Amygdala (tissue), 56 donors: ENCODE measurements around the gene SERGEF.

ENCODE experiments used
- DNase-seq, 56 donors: peaks; one replicate each; lab custom pipeline; 2025; lab: John Stamatoyannopoulos, UW

Gene SERGEF

DNA sequence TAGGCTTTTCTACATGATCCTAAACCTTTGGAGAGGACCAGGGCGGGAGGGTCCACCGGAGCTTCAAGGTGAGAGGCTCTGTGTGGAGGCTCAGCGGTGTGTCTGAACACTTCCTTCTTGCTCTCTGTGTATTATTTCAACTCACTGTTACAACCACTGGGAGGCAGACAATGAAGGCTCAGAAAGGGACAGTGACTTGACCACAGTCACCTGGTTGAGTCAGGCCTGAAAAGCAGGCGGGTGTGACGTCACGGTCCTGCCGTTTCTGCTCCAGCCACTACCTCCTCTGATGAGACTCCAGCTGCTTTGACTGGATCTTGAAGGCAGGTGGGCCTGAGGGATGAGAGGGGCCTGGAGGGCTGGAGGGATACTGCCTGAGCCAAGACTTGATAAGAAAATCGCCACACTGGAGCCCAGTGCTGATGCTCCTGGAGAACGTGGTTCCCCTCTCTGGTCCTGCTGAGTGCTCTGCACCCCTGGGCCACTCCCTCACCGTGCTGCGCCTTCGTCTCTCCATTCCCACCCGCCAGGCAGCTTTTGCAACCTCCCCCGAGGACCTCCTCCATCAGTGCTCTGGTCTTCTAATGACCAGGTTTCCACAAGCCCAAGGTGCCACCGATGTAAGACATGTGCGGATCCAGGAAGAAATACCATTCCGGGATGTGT, 250.4 kb downstream of the SERGEF start:
- no peak for DNase-seq

DNA sequence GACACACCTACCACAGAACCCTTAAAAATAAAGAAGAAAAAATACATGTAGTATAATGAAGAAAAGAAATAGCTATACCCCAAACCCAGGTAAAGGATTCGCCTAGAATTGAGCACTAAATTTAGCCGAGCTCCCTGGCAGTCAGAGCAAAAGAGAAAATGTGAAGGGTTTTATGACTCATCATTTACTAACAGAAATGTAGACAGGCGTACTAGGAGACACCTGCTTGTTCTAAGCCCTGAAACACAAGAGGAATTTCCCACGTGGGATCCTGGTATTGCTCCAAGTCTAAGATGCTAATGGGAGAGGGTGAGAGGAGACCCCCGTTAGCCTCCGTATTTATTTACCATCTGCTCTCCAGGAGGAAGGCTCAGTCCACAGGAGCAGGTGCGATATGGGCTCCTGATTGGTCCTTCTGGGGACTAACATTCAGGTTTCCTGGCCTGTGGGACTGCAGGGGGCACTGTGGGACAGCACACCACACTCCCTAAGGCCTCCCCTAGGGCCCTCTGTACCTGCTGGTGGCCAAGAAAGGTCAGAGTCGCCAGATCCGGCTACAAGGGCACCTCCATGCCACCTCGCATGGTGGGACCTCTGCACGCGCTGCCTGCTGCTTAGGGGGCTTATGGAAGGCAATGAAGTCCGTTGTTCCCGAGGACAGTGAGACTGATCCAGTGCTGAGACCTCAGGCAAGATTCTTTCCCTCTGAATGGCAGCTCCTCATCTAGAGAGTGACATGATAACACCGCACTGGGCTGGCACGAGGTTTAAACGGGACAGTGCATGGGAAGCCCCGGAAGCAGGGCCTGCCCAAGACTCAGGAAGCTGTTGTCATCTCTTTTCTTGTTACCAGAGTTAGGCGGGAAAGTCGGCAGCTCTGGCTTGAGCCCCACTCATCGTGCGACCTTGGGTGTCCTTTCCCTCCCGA, 252.5 kb downstream of the SERGEF start:
- peak in 13 of 56 donors; percentile 4 to 49 (median 25) for DNase-seq

DNA sequence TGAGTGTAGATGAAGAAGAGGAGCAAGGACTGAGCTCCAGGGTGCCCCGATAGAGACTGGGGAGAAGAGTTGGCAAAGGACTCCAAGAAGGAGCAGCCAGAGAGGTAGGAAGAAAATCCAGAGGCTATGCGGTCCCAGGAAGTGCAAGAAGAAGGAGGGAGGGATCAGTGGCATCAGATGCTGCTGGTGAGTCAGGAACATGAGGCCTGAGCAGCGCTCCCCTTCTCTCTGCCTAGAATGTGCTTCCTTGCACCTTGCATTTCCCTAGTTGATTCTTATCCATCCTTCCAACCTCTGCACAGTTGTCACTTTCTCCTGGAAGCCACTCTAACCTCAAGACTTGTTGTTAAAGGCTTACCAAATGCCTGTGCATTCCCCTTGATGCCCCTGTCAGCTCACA, 257.0 kb downstream of the SERGEF start:
- no peak for DNase-seq

- no peak for DNase-seq
Observed at GRCh38 chr11:17753641-17754040, 259.2 kb downstream of the SERGEF start.

- no peak for DNase-seq
Observed at GRCh38 chr11:17753153-17753552, 259.7 kb downstream of the SERGEF start.

- peak in 9 of 56 donors; percentile 13 to 43 (median 31) for DNase-seq
Observed at GRCh38 chr11:17752144-17752543, 260.7 kb downstream of the SERGEF start.

DNA sequence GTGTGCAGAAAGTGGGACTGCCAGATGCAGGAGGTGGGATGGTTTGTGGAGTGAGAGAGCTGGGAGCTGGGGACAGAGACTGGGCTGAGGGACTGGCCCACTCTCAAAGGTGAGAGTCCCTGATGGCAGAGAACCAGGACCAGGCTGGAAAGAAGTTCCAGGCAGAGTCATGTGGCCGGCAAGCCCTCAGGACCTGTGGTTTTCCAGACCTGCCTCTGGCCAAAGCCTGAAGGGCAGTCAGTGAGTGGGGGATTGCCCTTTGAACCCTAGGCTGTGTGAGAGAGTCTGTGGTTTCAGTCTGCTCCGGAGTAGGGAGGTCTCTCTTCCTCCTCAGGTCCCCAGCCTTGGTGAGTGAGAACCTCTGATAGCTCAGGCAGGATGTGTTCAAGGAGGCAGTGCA, 261.3 kb downstream of the SERGEF start:
- DNase-seq, result no peak

- no peak for DNase-seq
Observed at GRCh38 chr11:17750801-17751165, 262.1 kb downstream of the SERGEF start.

- no peak for DNase-seq
Observed at GRCh38 chr11:17750013-17750800, 262.6 kb downstream of the SERGEF start.

GRCh38 chr11:17748761-17749721, 263.8 kb downstream of the SERGEF start:
- no peak for DNase-seq

DNA sequence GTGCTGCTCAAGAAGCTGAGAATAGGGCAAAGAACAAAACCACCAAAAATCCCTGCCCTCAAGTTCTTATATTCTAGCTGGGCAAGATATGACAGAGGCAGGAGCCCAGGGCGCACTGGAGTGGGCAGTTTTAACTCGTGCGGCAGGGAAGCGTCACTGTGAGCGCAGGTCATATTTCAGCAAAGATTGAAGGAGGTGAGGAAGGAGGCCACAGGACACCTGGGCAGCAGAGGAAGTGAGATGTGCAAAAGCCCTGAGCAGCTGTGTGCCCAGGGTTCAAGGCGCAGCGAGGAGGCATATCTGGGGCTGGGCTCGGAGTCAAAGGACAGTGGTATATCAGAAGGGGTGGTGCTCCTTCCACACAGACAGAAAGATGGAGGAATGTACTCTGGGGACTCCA, 264.8 kb downstream of the SERGEF start:
- DNase-seq, result no peak

DNA sequence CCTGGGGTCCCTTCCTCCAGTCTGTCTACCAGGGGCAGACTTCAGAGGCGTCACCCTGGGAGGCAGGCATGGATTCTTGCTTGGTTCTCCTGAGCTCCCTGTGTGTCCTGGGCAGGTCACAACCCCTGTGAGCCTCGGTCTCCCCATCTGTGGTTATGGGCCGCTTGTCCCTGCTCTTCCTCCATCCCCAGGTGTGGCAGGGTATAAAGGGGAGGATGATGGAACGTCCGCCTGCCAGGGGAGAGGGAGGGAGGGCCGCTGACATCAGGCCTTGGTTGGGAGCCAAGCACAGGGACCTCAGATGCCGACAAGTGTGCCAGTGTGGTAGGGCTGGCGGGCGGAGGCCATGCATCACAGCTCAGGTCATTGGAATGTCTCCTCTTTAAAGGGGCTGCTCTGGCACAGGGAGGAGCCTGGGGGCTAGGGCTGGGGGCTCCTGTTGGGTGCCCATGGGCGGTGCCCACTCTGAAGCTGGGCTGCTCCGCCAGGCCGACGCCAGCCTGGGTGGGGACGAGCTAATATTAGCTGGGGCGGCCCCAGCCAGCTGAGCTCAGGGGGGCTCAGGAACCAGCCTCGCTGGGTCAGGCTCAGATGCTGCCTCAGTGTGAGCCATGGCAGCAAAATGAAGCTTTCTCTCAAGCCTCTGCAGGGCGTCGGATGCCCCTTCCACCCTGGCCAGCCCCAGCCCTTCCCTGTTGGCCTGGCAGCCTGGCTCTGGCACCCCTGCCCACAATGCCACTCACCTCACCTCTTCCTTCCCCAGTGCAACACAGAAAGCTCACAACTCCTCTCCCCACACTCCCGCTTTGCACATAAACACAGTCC, 265.5 kb downstream of the SERGEF start:
- no peak for DNase-seq

DNA sequence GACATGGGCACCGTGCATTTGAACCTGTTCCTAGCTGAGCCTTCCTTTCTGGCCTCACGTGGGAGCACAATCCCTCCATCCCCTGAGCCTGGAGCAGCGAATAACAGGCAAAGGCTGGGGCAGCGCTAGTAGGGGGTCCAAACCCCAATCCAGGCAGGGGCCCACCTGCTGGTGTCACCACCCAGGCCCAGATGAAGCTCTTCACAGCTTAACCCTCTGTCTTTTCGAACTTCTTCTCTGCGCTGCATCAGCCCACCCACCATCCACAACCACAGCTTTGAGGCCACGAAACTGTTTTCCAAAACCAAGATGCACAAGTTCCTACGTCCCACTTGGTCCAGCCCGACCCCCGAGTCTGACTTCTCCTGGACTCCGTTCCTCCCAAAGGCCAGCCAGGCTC, 266.8 kb downstream of the SERGEF start:
- no peak for DNase-seq

DNA sequence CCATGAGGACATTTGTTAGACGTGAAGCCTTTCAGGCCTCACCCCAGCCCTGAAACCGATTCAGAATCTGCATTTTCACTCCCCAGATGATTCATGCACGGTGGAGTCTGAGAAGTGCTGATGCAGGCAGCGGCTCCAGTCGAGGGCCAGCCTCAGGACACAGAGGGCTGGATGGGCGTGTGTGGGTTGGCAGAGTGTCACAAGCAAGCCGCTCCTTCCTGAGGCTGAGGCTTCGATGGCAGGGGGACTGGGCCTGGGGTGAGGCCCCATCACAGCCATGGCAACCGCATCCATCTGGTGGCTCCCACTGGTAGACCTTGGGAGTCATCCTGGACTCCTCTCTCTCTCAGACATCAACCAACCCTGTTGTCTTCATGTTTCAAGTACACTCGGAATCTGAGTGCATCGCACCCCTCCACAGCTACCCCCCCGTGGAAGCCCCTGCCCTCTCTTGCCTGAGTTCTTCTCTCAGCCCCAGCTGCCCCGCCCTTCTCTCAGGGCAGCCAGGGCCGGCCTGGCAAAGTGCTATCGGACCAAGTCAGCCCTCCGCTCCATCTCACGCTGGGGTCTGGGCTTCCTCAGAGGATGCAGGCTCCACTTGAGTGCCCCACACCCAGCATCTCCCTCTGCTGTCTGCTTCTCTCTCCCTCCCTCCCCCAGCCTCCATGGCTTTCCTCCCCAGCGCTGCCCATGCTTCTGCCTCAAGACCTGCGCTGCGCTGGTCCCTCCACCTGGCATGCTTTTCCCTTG, 267.6 kb downstream of the SERGEF start:
- DNase-seq, result no peak

DNA sequence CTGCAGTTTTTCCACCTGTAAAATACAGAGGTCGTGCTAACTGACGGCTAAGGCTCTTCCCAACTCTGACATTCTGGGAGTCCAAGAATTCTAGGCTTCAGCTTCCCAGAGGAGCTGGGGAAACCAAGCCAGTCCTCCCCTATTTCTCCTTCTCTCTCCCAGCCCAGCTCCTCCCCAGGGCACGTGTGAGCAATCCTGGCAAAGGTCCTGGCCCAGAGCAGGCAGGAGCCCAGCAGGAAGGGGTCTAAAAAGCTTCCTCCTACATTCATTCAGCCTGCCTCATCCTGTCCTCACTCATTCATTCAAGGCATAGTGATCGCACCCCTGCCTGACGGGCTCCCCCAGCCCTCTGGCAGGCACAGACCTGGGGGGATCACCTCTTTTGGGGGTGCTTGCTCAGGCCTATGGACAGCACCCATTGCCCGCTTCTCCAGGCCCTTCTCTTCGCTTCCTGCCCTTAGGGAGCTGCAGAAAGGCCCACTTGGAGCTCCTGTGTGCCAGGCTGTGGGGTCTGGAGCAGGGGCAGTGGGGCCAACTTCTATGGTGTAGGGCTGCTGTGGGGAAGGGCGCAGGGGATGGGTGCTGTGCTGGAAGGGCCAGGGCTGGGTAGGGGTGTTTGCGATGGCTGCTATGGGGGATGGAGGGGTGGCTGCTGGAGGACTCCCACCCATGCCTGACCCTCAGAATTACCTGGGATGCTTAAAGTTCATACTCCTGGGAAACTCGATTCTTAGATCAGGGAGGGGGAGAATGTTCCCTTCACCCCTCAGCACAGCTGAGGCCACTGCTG, 268.5 kb downstream of the SERGEF start:
- no peak for DNase-seq

DNA sequence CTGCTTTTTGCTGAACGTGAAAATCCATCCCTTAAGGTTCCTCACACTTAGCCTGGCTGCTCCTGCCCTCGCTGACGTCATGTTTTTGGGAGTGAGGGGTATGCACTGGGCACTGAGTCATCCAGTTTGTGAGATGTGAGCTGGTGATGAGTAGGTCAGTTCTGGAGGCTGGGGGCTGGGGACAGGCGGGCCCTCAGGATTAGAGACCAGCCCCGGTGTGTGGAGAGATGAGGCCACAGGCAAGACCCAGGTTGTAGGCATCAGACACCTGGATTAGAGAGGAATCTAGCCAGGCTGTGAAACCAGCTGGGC, 269.1 kb downstream of the SERGEF start:
- no peak for DNase-seq

DNA sequence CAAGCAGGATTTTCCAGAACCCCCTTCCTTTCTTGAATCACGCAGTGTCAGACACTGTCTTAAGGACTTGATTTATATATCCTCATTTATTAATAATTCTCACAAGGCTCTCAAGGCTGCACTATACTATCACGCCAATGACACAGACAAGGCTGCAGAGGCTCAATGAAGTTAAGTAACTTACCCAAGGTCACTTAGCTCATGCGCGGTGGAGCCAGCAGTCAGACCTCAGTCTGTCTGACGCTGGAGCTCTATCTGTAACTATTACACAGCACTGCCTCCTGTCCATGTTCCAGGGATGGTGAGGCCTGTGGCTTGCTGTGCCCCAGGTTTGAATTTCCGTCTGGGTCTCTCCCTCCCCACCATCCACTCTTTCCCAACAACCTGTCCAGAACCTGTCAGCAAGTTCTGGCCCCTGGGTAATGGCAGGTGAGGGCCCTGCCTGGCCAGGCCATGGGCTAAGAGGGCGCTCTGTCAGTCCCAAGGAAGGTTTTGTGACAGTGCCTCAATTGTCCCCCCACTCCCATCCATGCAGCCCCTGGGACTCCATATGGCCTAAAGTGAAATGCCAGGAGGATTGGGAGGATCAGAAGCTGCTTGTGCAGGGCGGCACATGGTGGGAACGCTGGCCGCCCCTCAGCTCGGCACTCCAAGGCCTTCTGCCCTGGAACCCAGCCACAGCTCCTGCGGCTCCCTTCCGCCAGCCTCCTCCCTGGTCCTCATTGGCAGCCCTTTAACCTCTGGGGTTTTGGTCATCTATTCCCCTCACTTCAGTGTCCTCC, 269.6 kb downstream of the SERGEF start:
- no peak for DNase-seq
